MM.1S (cell line): ENCODE measurements around the gene LTBP1.

Experiments
- DNase-seq: peaks from one replicate; pipeline ENCODE4 v3.0.0-alpha.2; 2015
- H2AFZ ChIP-seq: fragments of 300-600 bp; sonication (generic); 2 replicates; pipeline ENCODE4 v1.6.0; 2016; ENCODE audit warnings: antibody characterized with exemption, low read length
- H3F3A ChIP-seq: fragments of 300-600 bp; sonication (generic); 2 replicates; pipeline ENCODE4 v1.6.1; 2016; ENCODE audit warnings: mild to moderate bottlenecking, antibody characterized with exemption, low read length, moderate library complexity, mixed read lengths; ENCODE audit not compliant: insufficient read depth
- H3K27ac ChIP-seq: fragments of 300-600 bp; sonication (generic); 2 replicates; pipeline ENCODE4 v1.5.1; 2016; ENCODE audit warnings: mild to moderate bottlenecking, low read length
- H3K27me3 ChIP-seq: fragments of 300-600 bp; sonication (generic); replicated peaks from 2 replicates; pipeline ENCODE4 v1.6.0; 2016; ENCODE audit warnings: low read length; ENCODE audit not compliant: insufficient read depth
- H3K36me3 ChIP-seq: fragments of 300-600 bp; sonication (generic); replicated peaks from 2 replicates; pipeline ENCODE4 v1.6.1; 2016; ENCODE audit warnings: mild to moderate bottlenecking, low read length, mixed read lengths; ENCODE audit not compliant: insufficient read depth
- H3K4me1 ChIP-seq: fragments of 300-600 bp; sonication (generic); 2 replicates; pipeline ENCODE4 v1.6.1; 2016; ENCODE audit warnings: low read length, mixed read lengths
- H3K4me2 ChIP-seq: fragments of 300-600 bp; sonication (generic); 2 replicates; pipeline ENCODE4 v1.6.0; 2016; ENCODE audit warnings: low read depth, low read length
- H3K4me3 ChIP-seq: fragments of 300-600 bp; sonication (generic); 2 replicates; pipeline ENCODE4 v1.5.1; 2016; ENCODE audit warnings: low read length, mixed read lengths
- H3K79me2 ChIP-seq: fragments of 300-600 bp; sonication (generic); 2 replicates; pipeline ENCODE4 v1.6.1; 2016; ENCODE audit warnings: mixed run types, low read length, mixed read lengths
- H3K9ac ChIP-seq: fragments of 300-600 bp; sonication (generic); 2 replicates; pipeline ENCODE4 v1.6.1; 2016; ENCODE audit warnings: low read length, mixed read lengths
- H3K9me2 ChIP-seq: fragments of 300-600 bp; sonication (generic); replicated peaks from 2 replicates; pipeline ENCODE4 v1.6.1; 2016; ENCODE audit warnings: mild to moderate bottlenecking, low read length, mixed read lengths; ENCODE audit not compliant: insufficient read depth
- H3K9me3 ChIP-seq: fragments of 300-600 bp; sonication (generic); replicated peaks from 2 replicates; pipeline ENCODE4 v1.6.1; 2016; ENCODE audit warnings: mild to moderate bottlenecking, low read length, mixed read lengths; ENCODE audit not compliant: insufficient read depth
- H4K20me1 ChIP-seq: fragments of 300-600 bp; sonication (generic); 2 replicates; pipeline ENCODE4 v1.6.1; 2016; ENCODE audit warnings: mild to moderate bottlenecking, low read length, moderate library complexity, mixed read lengths; ENCODE audit not compliant: insufficient read depth
- CTCF ChIP-seq: fragments of 300-600 bp; sonication (generic); IDR thresholded peaks from 2 replicates; pipeline ENCODE4 v1.5.1; 2016; ENCODE audit warnings: antibody characterized with exemption, low read length, mixed read lengths
- EZH2 ChIP-seq: fragments of 300-600 bp; sonication (generic); optimal IDR thresholded peaks from 2 replicates; pipeline ENCODE3; 2017; ENCODE audit warnings: low read depth, mild to moderate bottlenecking, antibody characterized with exemption, low read length, mixed read lengths
- EZH2phosphoT487 ChIP-seq: fragments of 300-600 bp; sonication (generic); IDR thresholded peaks from 2 replicates; pipeline ENCODE4 v1.6.1; 2018; ENCODE audit warnings: antibody characterized with exemption, low read length

The LTBP1 gene

GRCh38 chr2:33412920-33413319, 466.2 kb downstream of the LTBP1 start:
- H3K9me3 ChIP-seq = no peaks in the 10 kb centered on the region
- no peaks in the 10 kb centered on the region for H3K36me3 ChIP-seq
- H3K9ac ChIP-seq = no peak overlapping the region
- H3F3A ChIP-seq = no peaks in the 10 kb centered on the region
- no peak overlapping the region for H3K27ac ChIP-seq
- H3K27me3 ChIP-seq = no peaks in the 10 kb centered on the region
- TF ChIP-seq CTCF (peak; percentile 12), EZH2 (no peak)
- no peak overlapping the region for H3K4me2 ChIP-seq
- no peak for DNase-seq
- H3K4me3 ChIP-seq = no peak overlapping the region
- no peaks in the 10 kb centered on the region for H4K20me1 ChIP-seq
- H2AFZ ChIP-seq = no peak overlapping the region
- H3K9me2 ChIP-seq = no peaks in the 10 kb centered on the region
- H3K4me1 ChIP-seq = no peaks in the 10 kb centered on the region
- no peaks in the 10 kb centered on the region for H3K79me2 ChIP-seq

GRCh38 chr2:33419581-33420200, 472.9 kb downstream of the LTBP1 start:
- no peak for DNase-seq
- no peaks in the 10 kb centered on the region for H3K79me2 ChIP-seq
- H3K36me3 ChIP-seq = no peaks in the 10 kb centered on the region
- no peaks in the 10 kb centered on the region for H4K20me1 ChIP-seq
- H3K4me1 ChIP-seq = no peaks in the 10 kb centered on the region
- peak overlapping the region; percentile 16; the same call in 1 of the 2 replicates for H3K4me2 ChIP-seq
- H3K9me3 ChIP-seq = no peaks in the 10 kb centered on the region
- H2AFZ ChIP-seq = peak overlapping the region; percentile 35
- H3F3A ChIP-seq = no peaks in the 10 kb centered on the region
- no peaks in the 10 kb centered on the region for H3K27me3 ChIP-seq
- H3K9ac ChIP-seq = no peak overlapping the region
- no peak for TF ChIP-seq EZH2phosphoT487
- TF ChIP-seq CTCF = no peak
- TF ChIP-seq EZH2 = no peak
- no peak overlapping the region for H3K4me3 ChIP-seq
- no peak overlapping the region for H3K27ac ChIP-seq
- H3K9me2 ChIP-seq = no peaks in the 10 kb centered on the region

GRCh38 chr2:33420726-33421125, 474.0 kb downstream of the LTBP1 start:
- H3K4me2 ChIP-seq = no peak overlapping the region
- H3K9me3 ChIP-seq = no peaks in the 10 kb centered on the region
- H3K36me3 ChIP-seq = no peaks in the 10 kb centered on the region
- H3K9ac ChIP-seq = no peak overlapping the region
- no peaks in the 10 kb centered on the region for H3K79me2 ChIP-seq
- no peaks in the 10 kb centered on the region for H4K20me1 ChIP-seq
- H3F3A ChIP-seq = no peaks in the 10 kb centered on the region
- TF ChIP-seq EZH2 = no peak
- no peak for TF ChIP-seq CTCF
- TF ChIP-seq EZH2phosphoT487 = no peak
- H3K4me3 ChIP-seq = no peak overlapping the region
- DNase-seq = no peak
- H3K27me3 ChIP-seq = no peaks in the 10 kb centered on the region
- no peaks in the 10 kb centered on the region for H3K4me1 ChIP-seq
- no peak overlapping the region for H2AFZ ChIP-seq
- H3K9me2 ChIP-seq = no peaks in the 10 kb centered on the region
- H3K27ac ChIP-seq = no peak overlapping the region
